T-helper 1 cell treated with Interleukin-12 subunit alpha and Interleukin-12 subunit beta and Interleukin-4 antibody, amounts not matched to agents 30 ng/mL and 1 ng/mL, for 36 hours (primary cell): Measurements from ENCODE around the gene KCNE2. TPM values are rescaled to one million over a fixed set of nuclear protein-coding genes. Genes with fewer than 3 reads are reported as not detected.
"Not testable (repeated sequence)": the region's sequence is repeated elsewhere in the genome, so short reads cannot be mapped to it uniquely, and the experiment has no call there.

ENCODE experiments used
- intact Hi-C: fragments of 100-400 bp; cut with micrococcal nuclease; formaldehyde crosslinking; loops from one replicate; pipeline ENCODE4 v1.15.1; 2024
- total RNA-seq: library from RNA; stranded (reverse); gene quantifications from 2 replicates; pipeline ENCODE4 v1.2.3, GENCODE V29; 2022

KCNE2 gene
- total RNA-seq, 1 donor from 2014 or later, result not detected

- intact Hi-C loops, result no loop called here
Observed at GRCh38 chr21:34352556-34352955, 11.2 kb upstream of the KCNE2 start.

- intact Hi-C loops, result no loop called here
Observed at GRCh38 chr21:34353182-34353581, 10.6 kb upstream of the KCNE2 start.

GRCh38 chr21:34354836-34355235 is 9.0 kb upstream of the KCNE2 start:
- intact Hi-C loops, result no loop called here

- intact Hi-C loops, result no loop called here
Observed at GRCh38 chr21:34355570-34355969, 8.2 kb upstream of the KCNE2 start.

GRCh38 chr21:34357889-34358288 is 5.9 kb upstream of the KCNE2 start:
- intact Hi-C loops, result no loop called here

GRCh38 chr21:34358866-34359265 is 4.9 kb upstream of the KCNE2 start:
- intact Hi-C loops, result no loop called here

GRCh38 chr21:34360488-34361241 is 3.1 kb upstream of the KCNE2 start:
- intact Hi-C loops, result no loop called here

GRCh38 chr21:34362136-34362444 is 1.7 kb upstream of the KCNE2 start:
- intact Hi-C loops, result loop anchor here (1.0 kb wide), 1 partner anchor 268 kb away; no protein-coding TSS in a partner anchor

- intact Hi-C loops, result loop anchor here (1.0 kb wide), 1 partner anchor 268 kb away; no protein-coding TSS in a partner anchor
Observed at GRCh38 chr21:34362670-34363069, 1.1 kb upstream of the KCNE2 start.

GRCh38 chr21:34364921-34365320 is 1.1 kb downstream of the KCNE2 start:
- intact Hi-C loops, result no loop called here

GRCh38 chr21:34365809-34366208 is 2.0 kb downstream of the KCNE2 start:
- intact Hi-C loops, result no loop called here

- intact Hi-C loops, result loop anchor here (1.0 kb wide), 1 partner anchor 263 kb away; no protein-coding TSS in a partner anchor
Observed at GRCh38 chr21:34367320-34367935, 3.6 kb downstream of the KCNE2 start.

GRCh38 chr21:34369741-34370140 is 5.9 kb downstream of the KCNE2 start:
- intact Hi-C loops, result no loop called here

GRCh38 chr21:34372321-34372720 is 8.5 kb downstream of the KCNE2 start:
- intact Hi-C loops, result no loop called here

- intact Hi-C loops, result not testable (repeated sequence)
Observed at GRCh38 chr21:34374462-34374861, 10.7 kb downstream of the KCNE2 start.

GRCh38 chr21:34374940-34375618 is 11.3 kb downstream of the KCNE2 start, which contains the start of gene SMIM11:
Gene SMIM11 (plus strand): TSS chr21:34375507. CDS start chr21:34379505, 3,998 bp downstream.
- intact Hi-C loops, result not testable (repeated sequence)

- intact Hi-C loops, result not testable (repeated sequence)
Observed at GRCh38 chr21:34375619-34375972, 11.8 kb downstream of the KCNE2 start.

- intact Hi-C loops, result not testable (repeated sequence)
Observed at GRCh38 chr21:34383138-34383537, 19.3 kb downstream of the KCNE2 start.

- intact Hi-C loops, result not testable (repeated sequence)
Observed at GRCh38 chr21:34383724-34384415, 20.1 kb downstream of the KCNE2 start.

- intact Hi-C loops, result not testable (repeated sequence)
Observed at GRCh38 chr21:34400522-34400921, 36.7 kb downstream of the KCNE2 start.

GRCh38 chr21:34404742-34405141 is 40.9 kb downstream of the KCNE2 start:
- intact Hi-C loops, result not testable (repeated sequence)

- intact Hi-C loops, result not testable (repeated sequence)
Observed at GRCh38 chr21:34405686-34406085, 41.9 kb downstream of the KCNE2 start.
